H9 (cell line): ENCODE data around the gene TTLL12. TPM values are rescaled to one million over a fixed set of nuclear protein-coding genes. Genes with fewer than 3 reads are reported as not detected.

ENCODE experiments used
- DNase-seq: peaks from one replicate; pipeline ENCODE4 v3.0.0-alpha.2; 2017
- H2AFZ ChIP-seq: one replicate; pipeline ENCODE4 v1.6.1; 2013; ENCODE audit warnings: mild to moderate bottlenecking, low read length, control low read depth, moderate library complexity
- H2AK5ac ChIP-seq: 2 replicates; pipeline ENCODE4 v1.6.1; 2013; ENCODE audit warnings: low read length, control low read depth, mixed read lengths; ENCODE audit not compliant: insufficient read length
- H2BK120ac ChIP-seq: one replicate; pipeline ENCODE4 v1.6.1; 2013; ENCODE audit warnings: low read depth, mild to moderate bottlenecking, low read length, control low read depth, inconsistent platforms; ENCODE audit not compliant: poor library complexity, severe bottlenecking
- H2BK12ac ChIP-seq: 2 replicates; pipeline ENCODE4 v1.6.1; 2013; ENCODE audit warnings: low read length, control low read depth, mixed read lengths, low read depth; ENCODE audit not compliant: insufficient read length
- H2BK15ac ChIP-seq: 2 replicates; pipeline ENCODE4 v1.6.1; 2013; ENCODE audit warnings: low read depth, low read length, control low read depth
- H2BK20ac ChIP-seq: one replicate; pipeline ENCODE4 v1.6.1; 2013; ENCODE audit warnings: low read depth, mild to moderate bottlenecking, low read length, control low read depth, inconsistent platforms; ENCODE audit not compliant: poor library complexity, severe bottlenecking
- H2BK5ac ChIP-seq: 2 replicates; pipeline ENCODE4 v1.6.1; 2013; ENCODE audit warnings: low read length, control low read depth, mixed read lengths; ENCODE audit not compliant: insufficient read length
- H3K14ac ChIP-seq: 2 replicates; pipeline ENCODE4 v1.6.1; 2013; ENCODE audit warnings: low read length, control low read depth; ENCODE audit not compliant: insufficient read depth
- H3K18ac ChIP-seq: 2 replicates; pipeline ENCODE4 v1.6.1; 2013; ENCODE audit warnings: low read depth, mild to moderate bottlenecking, mixed read lengths, low read length, control low read depth; ENCODE audit not compliant: insufficient read length
- H3K23ac ChIP-seq: 2 replicates; pipeline ENCODE4 v1.6.1; 2013; ENCODE audit warnings: low read length, control low read depth, mixed read lengths, low read depth; ENCODE audit not compliant: insufficient read length
- H3K23me2 ChIP-seq: 2 replicates; pipeline ENCODE4 v1.6.1; 2013; ENCODE audit warnings: low read depth, mild to moderate bottlenecking, mixed read lengths, low read length, control low read depth; ENCODE audit not compliant: insufficient read length, poor library complexity, severe bottlenecking
- H3K27ac ChIP-seq: 2 replicates; pipeline ENCODE4 v1.5.1; 2013; ENCODE audit warnings: low read length, control low read depth, mixed read lengths, low read depth; ENCODE audit not compliant: insufficient read length
- H3K27me3 ChIP-seq: 2 replicates; pipeline ENCODE4 v1.6.1; 2013; ENCODE audit warnings: low read length, control low read depth, inconsistent platforms; ENCODE audit not compliant: insufficient read depth
- H3K4ac ChIP-seq: 2 replicates; pipeline ENCODE4 v1.6.1; 2013; ENCODE audit warnings: low read depth, mild to moderate bottlenecking, control low read depth, inconsistent platforms, low read length, moderate library complexity
- H3K4me1 ChIP-seq: 2 replicates; pipeline ENCODE4 v1.6.1; 2013; ENCODE audit warnings: low read length, control low read depth, inconsistent platforms; ENCODE audit not compliant: insufficient read depth
- H3K4me2 ChIP-seq: 2 replicates; pipeline ENCODE4 v1.6.1; 2013; ENCODE audit warnings: low read length, control low read depth, mixed read lengths; ENCODE audit not compliant: insufficient read length, insufficient read depth
- H3K56ac ChIP-seq: 2 replicates; pipeline ENCODE4 v1.6.1; 2013; ENCODE audit warnings: low read depth, mild to moderate bottlenecking, mixed read lengths, low read length, control low read depth; ENCODE audit not compliant: insufficient read length
- H3K79me1 ChIP-seq: 2 replicates; pipeline ENCODE4 v1.6.1; 2013; ENCODE audit warnings: low read depth, mild to moderate bottlenecking, moderate library complexity, low read length, control low read depth, inconsistent platforms; ENCODE audit not compliant: insufficient read depth, poor library complexity, severe bottlenecking
- H3K79me2 ChIP-seq: 2 replicates; pipeline ENCODE4 v1.6.1; 2013; ENCODE audit warnings: low read length, control low read depth, inconsistent platforms; ENCODE audit not compliant: insufficient read depth
- H3K9ac ChIP-seq: 2 replicates; pipeline ENCODE4 v1.6.1; 2013; ENCODE audit warnings: low read length, control low read depth, mixed read lengths; ENCODE audit not compliant: insufficient read length; ENCODE audit errors: extremely low read depth
- H3K9me3 ChIP-seq: one replicate; pipeline ENCODE4 v1.6.1; 2013; ENCODE audit warnings: low read depth, low read length, inconsistent platforms; ENCODE audit not compliant: control insufficient read depth
- H3T11ph ChIP-seq: one replicate; pipeline ENCODE4 v1.6.1; 2013; ENCODE audit warnings: mild to moderate bottlenecking, low read length, control low read depth, inconsistent platforms
- H4K20me1 ChIP-seq: one replicate; pipeline ENCODE4 v1.6.1; 2013; ENCODE audit not compliant: control insufficient read depth, insufficient read length, insufficient read depth
- H4K5ac ChIP-seq: 2 replicates; pipeline ENCODE4 v1.6.1; 2013; ENCODE audit warnings: low read depth, mild to moderate bottlenecking, mixed read lengths, low read length, control low read depth; ENCODE audit not compliant: insufficient read length
- H4K8ac ChIP-seq: replicated peaks from 2 replicates; pipeline ENCODE4 v1.6.1; 2013; ENCODE audit warnings: low read length, control low read depth, mixed read lengths, low read depth; ENCODE audit not compliant: insufficient read length
- H4K91ac ChIP-seq: 2 replicates; pipeline ENCODE4 v1.6.1; 2013; ENCODE audit warnings: low read depth, mild to moderate bottlenecking, moderate library complexity, mixed read lengths, low read length, control low read depth; ENCODE audit not compliant: insufficient read length
- H3K27ac Mint-ChIP-seq, 3 experiments: 2 replicates in 2 of 3; 3 replicates in 1 of 3; pipeline ENCODE4 v1.8.0; 2020 to 2021; ENCODE audit warnings: mixed read lengths in 3 of 3, mild to moderate bottlenecking in 1 of 3, moderate library complexity in 1 of 3
- H3K27me3 Mint-ChIP-seq: 2 replicates; pipeline ENCODE4 v1.8.0; 2021; ENCODE audit warnings: low read depth, mild to moderate bottlenecking, moderate library complexity, mixed read lengths
- H3K36me3 Mint-ChIP-seq, 3 experiments: 2 replicates in 2 of 3; 3 replicates in 1 of 3; pipeline ENCODE4 v1.8.0; 2020 to 2021; ENCODE audit warnings: low read depth in 3 of 3, mixed read lengths in 3 of 3; ENCODE audit not compliant: insufficient read depth in 1 of 3
- H3K4me1 Mint-ChIP-seq, 2 experiments: 2 replicates each; pipeline ENCODE4 v1.8.0; 2020; ENCODE audit warnings: mixed read lengths in 2 of 2
- H3K4me3 Mint-ChIP-seq, 2 experiments: 2 replicates in 1 of 2; 3 replicates in 1 of 2; pipeline ENCODE4 v1.8.0; 2020 to 2021; ENCODE audit warnings: mild to moderate bottlenecking in 2 of 2, mixed read lengths in 2 of 2, moderate library complexity in 1 of 2
- H3K9me3 Mint-ChIP-seq, 2 experiments: 2 replicates in 1 of 2; 3 replicates in 1 of 2; pipeline ENCODE4 v1.8.0; 2020; ENCODE audit warnings: mild to moderate bottlenecking in 2 of 2, mixed read lengths in 2 of 2, moderate library complexity in 1 of 2
- WGBS: extraction: QIAGEN DNeasy Blood & Tissue Kit; methylation state at CpG from one replicate; pipeline ENCODE4 v1.1.7; 2013; ENCODE audit warnings: missing lambda C conversion rate, low lambda C conversion rate, mixed read lengths; ENCODE audit not compliant: insufficient read length; ENCODE audit errors: extremely low coverage; 5-methylcytosine and 5-hydroxymethylcytosine counted together
- total RNA-seq: library from RNA; stranded (reverse); gene quantifications from 2 replicates; pipeline ENCODE4 v1.2.1, GENCODE V29; 2021
- TF ChIP-seq, protein P1 (sequence below): fragments of 200-600 bp; sonication (generic); conservative IDR thresholded peaks from 3 replicates; pipeline ENCODE4 v1.8.0; 2021; ENCODE audit warnings: antibody characterized with exemption, mild to moderate bottlenecking

Gene TTLL12
- total RNA-seq, 1 experiment from 2014 or later: 89.6 TPM

DNA sequence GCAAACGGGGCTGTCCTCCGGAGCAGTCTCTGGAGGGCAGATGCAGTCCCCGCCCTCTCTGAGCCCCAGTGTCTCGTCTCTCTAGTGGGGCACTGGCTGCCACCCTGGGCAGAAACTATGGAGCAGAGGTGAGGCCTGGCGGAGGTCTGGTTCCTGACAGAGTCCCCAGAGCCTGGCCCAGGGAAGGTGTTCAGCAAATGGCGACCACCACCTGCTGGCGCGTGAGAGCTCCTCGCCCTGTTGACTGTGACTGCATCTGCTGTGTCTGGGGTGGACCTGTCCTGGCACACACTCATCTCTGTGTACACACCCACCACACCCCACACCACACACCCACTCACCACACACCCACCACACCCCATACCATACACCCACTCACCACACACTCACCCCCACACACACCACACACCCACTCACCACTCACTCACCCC is 18.3 kb upstream of the TTLL12 start:
- H3K9me3 Mint-ChIP-seq: no peaks in the 10 kb centered on the region
- H2BK5ac ChIP-seq: no peak overlapping the region
- H2BK120ac ChIP-seq: no peak overlapping the region
- no peak overlapping the region for H4K91ac ChIP-seq
- H2AFZ ChIP-seq: no peak overlapping the region
- no peak overlapping the region for H2BK20ac ChIP-seq
- H3K4ac ChIP-seq: no peak overlapping the region
- no peak overlapping the region for H3K4me3 Mint-ChIP-seq
- H4K8ac ChIP-seq: no peak overlapping the region
- no peak overlapping the region for H2BK15ac ChIP-seq
- no peaks in the 10 kb centered on the region for H3K23me2 ChIP-seq
- no peak overlapping the region for H3K4me2 ChIP-seq
- no peak overlapping the region for H3T11ph ChIP-seq
- no peaks in the 10 kb centered on the region for H3K9me3 ChIP-seq
- H4K5ac ChIP-seq: no peak overlapping the region
- H3K27me3 ChIP-seq: no peaks in the 10 kb centered on the region
- no peak overlapping the region for H2AK5ac ChIP-seq
- peaks cover 3% of the 10 kb centered on the region for H3K27me3 Mint-ChIP-seq
- no peak overlapping the region for H3K18ac ChIP-seq
- H3K79me2 ChIP-seq: no peaks in the 10 kb centered on the region
- no peak overlapping the region for H3K14ac ChIP-seq
- H3K27ac Mint-ChIP-seq: no peak overlapping the region
- no peak overlapping the region for H3K27ac ChIP-seq
- WGBS: no CpG with 5 or more reads among the region's 9 CpGs
- no peaks in the 10 kb centered on the region for H3K36me3 Mint-ChIP-seq
- H3K23ac ChIP-seq: no peak overlapping the region
- no peak overlapping the region for H3K56ac ChIP-seq
- H3K79me1 ChIP-seq: no peaks in the 10 kb centered on the region
- H2BK12ac ChIP-seq: no peak overlapping the region
- TF ChIP-seq, protein P1, sequence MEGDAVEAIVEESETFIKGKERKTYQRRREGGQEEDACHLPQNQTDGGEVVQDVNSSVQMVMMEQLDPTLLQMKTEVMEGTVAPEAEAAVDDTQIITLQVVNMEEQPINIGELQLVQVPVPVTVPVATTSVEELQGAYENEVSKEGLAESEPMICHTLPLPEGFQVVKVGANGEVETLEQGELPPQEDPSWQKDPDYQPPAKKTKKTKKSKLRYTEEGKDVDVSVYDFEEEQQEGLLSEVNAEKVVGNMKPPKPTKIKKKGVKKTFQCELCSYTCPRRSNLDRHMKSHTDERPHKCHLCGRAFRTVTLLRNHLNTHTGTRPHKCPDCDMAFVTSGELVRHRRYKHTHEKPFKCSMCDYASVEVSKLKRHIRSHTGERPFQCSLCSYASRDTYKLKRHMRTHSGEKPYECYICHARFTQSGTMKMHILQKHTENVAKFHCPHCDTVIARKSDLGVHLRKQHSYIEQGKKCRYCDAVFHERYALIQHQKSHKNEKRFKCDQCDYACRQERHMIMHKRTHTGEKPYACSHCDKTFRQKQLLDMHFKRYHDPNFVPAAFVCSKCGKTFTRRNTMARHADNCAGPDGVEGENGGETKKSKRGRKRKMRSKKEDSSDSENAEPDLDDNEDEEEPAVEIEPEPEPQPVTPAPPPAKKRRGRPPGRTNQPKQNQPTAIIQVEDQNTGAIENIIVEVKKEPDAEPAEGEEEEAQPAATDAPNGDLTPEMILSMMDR: no peak
- H3K4me1 Mint-ChIP-seq: peaks cover 11 to 21% of the 10 kb centered on the region in 2 experiments
- no peak overlapping the region for H3K9ac ChIP-seq
- no peaks in the 10 kb centered on the region for H3K4me1 ChIP-seq
- no peak for DNase-seq
- H4K20me1 ChIP-seq: no peaks in the 10 kb centered on the region
